NCI-H2196 treated with DMSO at 0.1 percent for 48 hours (cell line): ENCODE data around the gene RALGPS1.

ENCODE experiments used
- DNase-seq: peaks from one replicate; lab custom pipeline; 2025; ENCODE audit not compliant: unreplicated experiment; lab: John Stamatoyannopoulos, UW

RALGPS1 gene

GRCh38 chr9:127182901-127183746 is 268.5 kb downstream of the RALGPS1 start:
- no peak for DNase-seq

GRCh38 chr9:127183814-127184582 is 269.4 kb downstream of the RALGPS1 start:
- DNase-seq: no peak

- no peak for DNase-seq
These were observed 270.1 kb downstream of the RALGPS1 start for GRCh38 chr9:127184641-127185040.

GRCh38 chr9:127185181-127185580 is 270.6 kb downstream of the RALGPS1 start:
- DNase-seq: no peak

GRCh38 chr9:127185931-127186781 is 271.6 kb downstream of the RALGPS1 start:
- DNase-seq: no peak

- no peak for DNase-seq
These were observed 272.2 kb downstream of the RALGPS1 start for GRCh38 chr9:127186806-127187205.

GRCh38 chr9:127187231-127187956 is 272.8 kb downstream of the RALGPS1 start:
- DNase-seq: no peak

GRCh38 chr9:127188396-127188795 is 273.8 kb downstream of the RALGPS1 start:
- no peak for DNase-seq

GRCh38 chr9:127189628-127190027 is 275.0 kb downstream of the RALGPS1 start:
- DNase-seq: no peak

GRCh38 chr9:127192744-127193143 is 278.2 kb downstream of the RALGPS1 start:
- no peak for DNase-seq

- no peak for DNase-seq
These were observed 278.9 kb downstream of the RALGPS1 start for GRCh38 chr9:127193483-127193882.

GRCh38 chr9:127194881-127195713 is 280.5 kb downstream of the RALGPS1 start:
- DNase-seq: no peak

- DNase-seq: no peak
These were observed 281.6 kb downstream of the RALGPS1 start for GRCh38 chr9:127195976-127196825.

- DNase-seq: no peak
These were observed 282.2 kb downstream of the RALGPS1 start for GRCh38 chr9:127196826-127197145.

GRCh38 chr9:127197186-127197860 is 282.7 kb downstream of the RALGPS1 start:
- DNase-seq: no peak

GRCh38 chr9:127197861-127198430 is 283.4 kb downstream of the RALGPS1 start:
- DNase-seq: no peak

- DNase-seq: no peak
These were observed 284.0 kb downstream of the RALGPS1 start for GRCh38 chr9:127198587-127198986.
